Hepatic stellate cell (primary cell): ENCODE results near the gene ZDHHC14.
"Not testable (repeated sequence)": the region's sequence is repeated elsewhere in the genome, so short reads cannot be mapped to it uniquely, and the experiment has no call there.

Experiments
- DNase-seq: peaks from one replicate; pipeline ENCODE4 v3.0.0; 2011; ENCODE audit warnings: low spot score

The ZDHHC14 gene

GRCh38 chr6:157381631-157382621 lies 936 bp downstream of the ZDHHC14 start:
- DNase-seq = peak; percentile 67

DNA sequence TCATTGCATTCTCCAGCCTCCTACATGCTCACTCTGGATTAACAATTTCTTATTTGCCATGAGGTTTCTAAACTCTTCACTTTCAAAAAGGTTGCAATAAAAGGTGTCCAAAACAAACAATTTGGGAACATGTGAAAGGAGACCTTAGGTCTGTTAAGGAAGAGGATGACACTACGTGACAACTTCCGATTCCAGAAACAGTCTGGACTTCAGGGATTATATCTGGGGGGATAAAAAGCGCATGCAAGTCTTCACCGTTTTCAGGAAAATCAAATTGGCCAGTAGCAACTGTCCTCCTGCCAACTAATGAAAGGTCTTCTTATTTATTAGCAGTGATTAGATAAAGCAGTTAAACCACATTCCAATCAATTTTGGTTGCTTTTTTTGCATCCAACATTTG lies 1.8 kb downstream of the ZDHHC14 start:
- DNase-seq = no peak

- DNase-seq = no peak
Measured at GRCh38 chr6:157383471-157383870, 2.5 kb downstream of the ZDHHC14 start.

GRCh38 chr6:157384962-157385361 lies 4.0 kb downstream of the ZDHHC14 start:
- not testable (repeated sequence) for DNase-seq

- no peak for DNase-seq
Measured at GRCh38 chr6:157385482-157385881, 4.5 kb downstream of the ZDHHC14 start.

GRCh38 chr6:157386023-157386422 lies 5.0 kb downstream of the ZDHHC14 start:
- DNase-seq = no peak

DNA sequence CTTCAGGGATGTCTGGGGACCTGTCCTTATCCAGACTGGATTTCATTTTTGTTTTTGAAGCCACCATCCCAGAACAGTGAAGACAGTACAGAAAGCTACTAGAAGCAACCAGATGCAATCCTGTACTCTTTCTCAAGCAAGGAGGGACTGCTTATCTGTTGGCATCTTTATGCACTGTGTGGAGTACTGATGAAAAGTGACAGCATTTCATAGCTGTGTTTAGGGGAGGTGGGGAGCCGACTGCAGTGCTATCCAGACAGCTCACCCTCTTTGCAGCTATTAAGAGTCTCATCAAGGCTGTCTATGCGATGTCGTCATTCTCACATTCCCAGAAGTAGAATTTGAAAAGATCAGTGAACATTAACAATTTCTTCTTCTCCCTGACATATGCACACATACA lies 5.5 kb downstream of the ZDHHC14 start:
- DNase-seq = no peak

- no peak for DNase-seq
Measured at GRCh38 chr6:157388924-157389323, 7.9 kb downstream of the ZDHHC14 start.

DNA sequence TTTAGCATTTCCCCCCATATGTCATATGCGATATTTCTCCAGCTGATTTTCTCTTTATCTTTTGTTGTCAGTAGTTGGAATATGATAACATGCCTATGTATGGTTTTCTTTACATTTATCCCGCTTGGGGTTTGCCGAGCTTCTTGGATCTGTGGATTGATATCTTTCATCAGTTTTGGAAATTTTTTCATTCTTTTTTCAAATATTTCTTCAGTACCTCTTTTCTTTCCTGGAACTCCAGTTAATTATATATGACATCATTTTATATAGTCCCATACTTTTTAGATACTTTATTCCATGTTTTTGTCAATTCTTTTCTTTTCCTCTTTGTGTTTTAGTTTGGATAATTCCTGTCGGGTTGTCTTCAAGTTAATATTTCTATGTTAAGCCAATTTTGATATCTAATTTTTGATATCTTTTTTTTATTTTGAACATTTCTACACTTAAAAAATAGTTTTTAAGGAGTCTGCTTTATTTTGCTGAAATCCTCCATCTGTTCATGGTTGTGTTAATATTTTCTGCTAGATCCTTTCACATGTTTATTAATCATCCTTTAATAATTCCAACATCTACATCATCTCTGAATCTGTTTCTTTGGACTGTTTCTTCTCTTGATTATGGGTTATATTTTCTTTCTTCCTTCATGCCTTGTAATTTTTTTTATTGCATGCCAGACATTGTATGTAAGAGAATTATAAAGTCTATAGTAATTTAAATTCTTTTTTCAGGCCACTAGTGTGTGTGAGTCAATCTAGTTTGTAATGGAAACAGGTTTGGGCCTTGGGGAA lies 9.5 kb downstream of the ZDHHC14 start:
- DNase-seq = no peak

- no peak for DNase-seq
Measured at GRCh38 chr6:157392927-157393668, 12.1 kb downstream of the ZDHHC14 start.

GRCh38 chr6:157393669-157394327 lies 12.8 kb downstream of the ZDHHC14 start:
- no peak for DNase-seq

- not testable (repeated sequence) for DNase-seq
Measured at GRCh38 chr6:157395199-157395598, 14.2 kb downstream of the ZDHHC14 start.

- DNase-seq = no peak
Measured at GRCh38 chr6:157396026-157396425, 15.0 kb downstream of the ZDHHC14 start.

DNA sequence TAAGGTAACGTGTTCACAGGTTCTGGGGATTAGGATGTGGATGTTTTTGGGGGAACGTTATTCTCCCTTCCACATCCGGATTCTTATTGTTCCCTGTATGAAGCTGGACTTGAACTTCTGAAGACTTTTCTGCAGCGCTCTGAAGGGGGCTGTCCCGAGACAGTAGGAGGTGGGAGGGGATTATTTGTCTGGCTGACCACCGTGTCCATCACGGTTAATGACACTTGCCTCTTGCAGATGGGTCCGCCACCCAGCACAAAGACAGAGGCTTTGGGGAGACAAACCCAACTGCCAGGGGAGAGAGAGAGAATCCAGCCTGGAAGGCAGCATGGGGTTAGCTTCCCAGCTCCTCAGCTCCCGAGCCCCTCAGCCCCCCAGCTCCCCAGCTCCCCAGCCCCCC lies 16.7 kb downstream of the ZDHHC14 start:
- no peak for DNase-seq

DNA sequence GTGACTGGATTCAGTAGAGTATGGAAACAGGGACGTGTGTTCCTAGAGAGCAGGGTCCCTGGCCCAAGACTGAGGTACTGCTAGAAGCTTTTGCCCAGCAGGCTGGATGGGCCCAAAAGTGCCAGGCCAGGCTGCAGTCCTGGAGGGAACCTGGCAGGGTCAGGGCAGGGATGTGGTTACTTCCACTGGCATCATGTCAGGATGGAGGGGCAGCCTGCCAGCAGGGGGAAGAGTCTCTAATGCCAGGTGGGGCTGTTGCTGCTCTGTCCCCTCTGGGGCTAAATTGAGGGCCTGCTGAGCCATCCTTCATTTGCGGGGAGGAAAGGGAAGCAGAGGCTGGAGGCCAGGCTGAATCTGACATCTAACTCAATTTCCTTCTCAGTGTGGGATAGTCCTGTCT lies 17.2 kb downstream of the ZDHHC14 start:
- no peak for DNase-seq

DNA sequence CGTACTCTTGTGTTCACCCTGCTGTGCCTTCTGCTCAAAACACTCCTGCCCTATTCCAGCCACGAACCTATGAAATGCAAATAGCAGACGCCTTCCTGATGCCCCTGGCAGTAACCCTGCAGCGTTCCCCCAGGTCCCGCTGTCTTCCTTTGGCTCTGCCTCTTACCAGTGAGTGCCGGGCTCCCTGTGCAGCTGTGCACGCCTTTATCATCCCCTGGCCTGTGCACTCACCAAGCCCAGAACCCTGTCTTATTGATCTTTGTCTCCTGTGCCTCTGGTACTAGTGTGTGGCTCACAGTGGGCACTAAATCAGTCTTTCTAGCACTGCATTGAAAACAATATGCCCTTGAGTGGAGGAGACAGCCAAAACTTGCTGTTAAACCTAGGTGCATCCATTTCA lies 19.7 kb downstream of the ZDHHC14 start:
- DNase-seq = no peak

GRCh38 chr6:157401734-157402338 lies 20.8 kb downstream of the ZDHHC14 start:
- DNase-seq = no peak

- DNase-seq = no peak
Measured at GRCh38 chr6:157402996-157403685, 22.2 kb downstream of the ZDHHC14 start.

DNA sequence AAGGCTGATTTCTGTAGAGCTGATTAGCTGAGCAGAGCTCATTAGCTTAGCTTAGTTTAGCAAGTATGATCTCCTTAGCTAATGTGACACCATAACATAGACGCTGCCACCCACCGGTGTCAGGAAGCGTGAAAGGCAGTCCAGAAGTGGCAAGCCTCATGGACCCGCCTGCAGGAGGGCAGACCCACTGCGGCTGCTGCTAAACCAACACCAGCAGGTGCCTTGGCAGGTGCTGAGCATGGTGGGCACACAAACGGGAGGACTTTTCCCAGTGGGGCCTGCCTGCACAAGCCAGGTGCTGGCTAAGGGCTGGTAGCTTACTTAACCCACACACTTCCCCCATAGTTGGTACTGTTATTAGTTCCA lies 22.7 kb downstream of the ZDHHC14 start:
- no peak for DNase-seq

DNA sequence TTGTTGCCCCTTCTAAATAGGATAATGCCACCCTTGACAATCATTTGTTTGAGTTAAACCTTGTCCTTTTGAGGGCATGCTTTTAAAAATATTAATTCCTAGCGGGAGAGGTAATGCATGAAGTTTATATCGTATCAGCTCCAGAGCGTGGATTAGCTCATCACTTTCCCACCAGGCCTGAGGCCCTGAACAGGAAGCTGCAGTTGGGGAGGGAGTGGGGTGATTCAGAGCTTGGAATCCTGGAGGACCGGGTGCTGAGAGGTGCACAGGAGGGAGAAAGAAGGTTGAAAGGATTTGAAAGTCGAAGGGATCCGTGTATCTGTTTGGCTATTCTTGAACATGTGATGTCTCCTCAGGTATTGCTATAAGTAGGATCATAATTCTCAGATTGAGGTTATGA lies 25.0 kb downstream of the ZDHHC14 start:
- no peak for DNase-seq

GRCh38 chr6:157406661-157407060 lies 25.7 kb downstream of the ZDHHC14 start:
- DNase-seq = no peak
